NCI-H526 treated with DMSO at 0.1 percent for 48 hours (cell line): ENCODE data around the gene ST7.

Experiments
- DNase-seq: peaks from one replicate; lab custom pipeline; 2025; lab: John Stamatoyannopoulos, UW

Gene ST7

GRCh38 chr7:117067340-117067739, 114.0 kb downstream of the ST7 start:
- no peak for DNase-seq

- DNase-seq, result no peak
Measured at GRCh38 chr7:117068511-117069145, 115.3 kb downstream of the ST7 start.

GRCh38 chr7:117069379-117069778, 116.1 kb downstream of the ST7 start:
- DNase-seq, result no peak

DNA sequence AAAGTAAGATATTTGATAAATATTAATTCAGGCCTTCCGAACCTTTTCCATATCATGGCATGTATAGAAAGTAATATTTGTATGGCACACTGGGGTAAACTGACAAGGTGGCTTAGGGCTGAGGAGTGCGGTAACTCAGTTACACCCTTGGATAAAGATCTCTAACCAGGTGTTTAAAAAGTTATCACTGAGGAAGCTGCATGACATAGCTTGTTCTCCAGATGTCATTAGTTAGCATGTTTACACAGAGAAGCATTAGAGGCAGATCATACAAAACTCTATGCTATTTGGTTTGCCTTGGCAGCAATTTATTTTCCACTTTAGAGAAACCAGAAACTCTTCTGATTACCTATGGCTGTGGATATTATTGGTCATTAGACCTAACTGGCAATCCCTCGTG, 118.2 kb downstream of the ST7 start:
- no peak for DNase-seq

DNA sequence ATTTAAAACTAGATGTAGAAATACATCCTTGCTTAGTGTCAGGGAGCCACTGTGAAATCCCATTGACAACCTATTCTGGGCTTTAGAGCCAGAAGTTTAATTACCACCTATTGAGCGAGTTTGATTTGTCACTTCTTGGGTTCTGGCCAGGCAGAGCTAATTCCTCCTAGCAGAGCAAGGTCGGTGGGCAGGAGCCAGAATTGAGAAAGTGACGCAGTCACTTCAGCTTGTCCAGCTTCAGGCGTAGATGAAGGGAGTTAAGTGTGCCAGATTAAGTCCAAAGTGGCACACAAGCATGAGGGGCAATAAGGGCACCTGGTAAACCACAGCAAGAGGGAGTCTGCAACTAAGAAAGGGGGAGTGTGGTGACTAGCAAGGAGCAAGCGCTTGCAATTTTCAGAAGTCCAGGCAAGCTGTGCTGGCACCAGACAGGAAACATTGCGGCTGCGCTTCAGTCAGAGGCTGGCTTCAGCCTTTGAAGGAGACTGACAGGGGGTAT, 119.4 kb downstream of the ST7 start:
- DNase-seq, result no peak

- no peak for DNase-seq
Measured at GRCh38 chr7:117074378-117074777, 121.1 kb downstream of the ST7 start.

GRCh38 chr7:117075934-117076333, 122.6 kb downstream of the ST7 start:
- DNase-seq, result no peak

DNA sequence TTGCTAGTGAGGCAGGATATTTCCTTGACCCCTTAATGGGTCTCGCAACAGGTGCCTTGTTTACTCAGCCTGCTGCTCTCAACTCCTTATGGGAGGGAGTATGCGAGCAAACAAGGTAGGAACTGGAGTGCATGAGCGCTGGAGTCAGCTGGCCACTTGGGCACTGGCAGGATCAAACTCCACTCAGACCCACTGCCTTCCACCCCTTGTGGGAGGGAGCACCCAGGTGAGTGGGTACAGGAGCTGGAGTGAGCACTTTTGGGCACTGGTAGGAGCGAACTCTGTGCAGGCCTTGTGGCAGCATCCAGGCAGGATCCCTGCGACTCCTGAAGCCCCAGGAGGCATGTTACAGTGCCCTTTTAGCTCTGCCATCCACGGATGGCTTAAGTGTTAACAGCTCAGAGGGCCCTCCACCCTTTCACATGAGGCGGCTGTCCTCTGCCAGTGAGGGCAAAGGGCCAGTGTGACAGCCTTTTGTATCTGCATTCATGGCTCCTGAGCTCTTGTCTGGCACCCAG, 123.2 kb downstream of the ST7 start:
- no peak for DNase-seq

GRCh38 chr7:117077658-117078057, 124.4 kb downstream of the ST7 start:
- no peak for DNase-seq

GRCh38 chr7:117082647-117083046, 129.3 kb downstream of the ST7 start:
- DNase-seq, result no peak

DNA sequence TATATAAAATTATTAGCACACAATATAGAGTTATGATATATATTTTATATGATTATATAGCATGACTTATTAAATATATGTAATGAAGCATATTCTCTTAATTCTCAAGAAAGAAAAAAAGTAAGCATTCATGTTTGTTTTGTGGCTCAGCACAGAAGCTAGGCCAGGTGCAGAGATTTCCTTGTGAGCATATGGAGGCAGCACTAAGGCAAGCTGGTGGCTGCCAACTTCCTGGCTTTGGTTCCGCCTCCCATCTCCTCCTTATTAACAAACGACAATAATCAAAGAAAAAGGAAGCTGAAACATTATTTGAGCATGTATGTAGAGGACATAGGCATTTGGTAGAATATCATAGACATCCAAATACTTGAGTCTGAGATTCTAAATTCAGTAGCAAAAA, 130.3 kb downstream of the ST7 start:
- no peak for DNase-seq

GRCh38 chr7:117084286-117084685, 131.0 kb downstream of the ST7 start:
- no peak for DNase-seq

GRCh38 chr7:117085275-117085674, 132.0 kb downstream of the ST7 start:
- no peak for DNase-seq

- no peak for DNase-seq
Measured at GRCh38 chr7:117085769-117086463, 132.6 kb downstream of the ST7 start.

DNA sequence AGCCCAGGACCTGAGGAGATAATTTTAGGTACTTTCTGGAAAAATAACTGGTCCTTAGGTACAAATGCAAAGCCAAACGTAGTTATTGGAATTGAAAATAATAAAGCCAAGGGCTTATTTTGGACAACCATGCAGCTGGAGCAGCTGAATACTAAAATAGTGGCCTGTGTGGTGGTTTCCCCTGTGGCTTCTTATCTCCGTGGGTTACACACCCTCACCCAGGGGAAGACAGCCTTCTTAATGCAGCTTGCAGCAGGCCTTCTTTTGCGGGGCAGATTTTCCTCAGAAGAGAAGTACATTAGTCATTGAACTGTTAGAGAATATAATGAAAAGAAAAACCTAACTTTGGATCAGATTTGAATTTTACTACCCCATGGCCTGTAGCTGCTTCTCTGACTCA, 133.5 kb downstream of the ST7 start:
- DNase-seq, result no peak

DNA sequence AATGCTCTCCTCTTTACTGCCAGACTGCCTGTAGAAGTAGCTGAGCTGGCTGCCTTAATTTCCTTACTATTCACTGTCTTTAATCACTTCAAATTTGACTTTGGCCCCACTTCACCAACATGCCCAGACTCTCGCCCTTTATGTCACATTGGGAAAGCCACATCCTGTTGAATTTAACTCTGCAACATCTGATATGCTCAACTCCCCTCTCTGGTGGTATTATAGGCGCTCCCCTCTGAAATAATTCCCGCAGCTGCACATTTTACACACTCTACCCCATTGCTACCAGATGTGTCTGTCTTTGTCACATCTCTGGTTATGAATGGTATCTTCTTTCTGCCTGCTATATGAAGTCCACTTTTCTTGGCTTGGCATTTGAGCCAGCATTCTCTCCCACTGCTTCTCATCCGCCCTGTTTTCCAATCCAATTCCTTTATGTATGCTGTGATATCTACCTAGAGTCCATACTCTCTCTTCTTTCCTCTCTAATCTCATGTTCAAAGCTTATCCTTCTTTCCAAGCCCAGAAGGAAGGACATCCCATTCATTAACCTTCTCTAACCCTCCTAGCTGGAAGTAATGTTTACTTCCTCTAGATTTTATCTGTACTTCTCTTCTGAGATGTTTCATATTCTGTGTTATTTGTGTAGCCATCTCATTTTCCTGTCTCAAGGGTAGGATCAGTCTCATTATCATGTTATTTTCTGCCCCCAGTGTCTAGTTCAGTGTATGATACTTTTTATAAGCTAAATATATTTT, 134.5 kb downstream of the ST7 start:
- DNase-seq, result no peak

- DNase-seq, result no peak
Measured at GRCh38 chr7:117088623-117089194, 135.4 kb downstream of the ST7 start.

GRCh38 chr7:117090791-117091190, 137.5 kb downstream of the ST7 start:
- no peak for DNase-seq

DNA sequence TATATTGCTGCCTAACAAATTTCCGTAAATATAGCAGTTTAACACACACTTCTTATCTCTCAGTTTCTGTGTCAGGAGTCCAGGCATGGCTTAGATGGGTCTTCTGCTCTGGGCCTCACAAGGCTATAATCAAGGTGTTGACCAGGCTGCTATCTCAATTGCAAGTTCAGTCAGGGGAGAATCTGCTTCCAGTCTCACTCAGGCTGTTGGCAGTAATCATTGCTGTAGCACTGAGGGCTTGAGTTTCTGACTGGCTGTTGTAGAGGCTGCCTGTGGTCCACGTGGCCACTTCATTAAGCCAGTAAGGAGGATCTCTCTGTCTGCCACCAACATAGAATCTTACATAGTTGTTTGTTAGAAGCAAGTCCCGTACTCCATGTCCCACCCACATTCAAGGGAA, 138.4 kb downstream of the ST7 start:
- no peak for DNase-seq

- DNase-seq, result no peak
Measured at GRCh38 chr7:117092785-117093184, 139.5 kb downstream of the ST7 start.

GRCh38 chr7:117094457-117094856, 141.2 kb downstream of the ST7 start:
- DNase-seq, result no peak

DNA sequence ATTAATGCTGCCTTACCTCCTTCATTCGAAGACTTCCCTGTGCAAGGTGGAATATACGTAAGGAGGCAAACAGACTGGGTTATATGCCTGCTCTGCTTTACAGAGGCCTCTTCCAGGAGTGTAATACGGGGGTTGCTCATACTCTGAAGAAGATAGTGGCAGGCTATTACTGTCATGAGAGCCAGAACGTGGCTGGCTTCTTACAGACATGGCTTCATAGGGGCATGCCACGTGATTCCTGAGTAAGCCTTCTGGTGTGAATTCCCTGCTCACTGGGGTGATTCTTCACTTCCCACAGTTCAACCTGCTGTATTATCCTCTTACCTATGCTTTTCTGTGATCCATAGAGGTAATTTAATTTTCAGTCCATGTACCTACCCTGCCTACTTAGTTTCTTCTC, 141.8 kb downstream of the ST7 start:
- no peak for DNase-seq

DNA sequence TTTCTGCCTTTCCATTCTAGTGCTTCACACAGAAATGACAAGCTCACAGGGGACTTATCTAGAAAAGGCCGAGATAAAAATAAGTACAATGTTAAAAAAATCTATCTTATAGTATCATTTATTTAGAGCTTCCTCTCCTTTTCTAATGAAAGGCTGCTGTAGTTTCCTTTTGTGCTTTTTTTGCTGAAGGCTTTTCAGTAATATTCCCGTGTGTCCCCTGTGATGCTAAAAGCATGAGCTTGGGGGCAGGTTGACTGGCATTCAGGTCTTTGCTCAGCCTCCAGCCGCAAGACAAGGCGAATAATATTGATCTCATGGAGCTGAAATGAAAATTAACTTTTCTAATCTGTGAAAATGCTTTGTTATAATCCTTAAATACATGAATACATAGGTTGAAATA, 143.0 kb downstream of the ST7 start:
- no peak for DNase-seq
